Epidermal melanocyte (primary cell): ENCODE results near the gene CYSTM1.
A peak's percentile ranks its signal among the peaks of the same experiment; 100 is the strongest.

Source experiments
- DNase-seq: peaks from one replicate; pipeline ENCODE4 v3.0.0; 2011; ENCODE audit warnings: low spot score; ENCODE audit not compliant: insufficient read length

CYSTM1 gene, protein sequence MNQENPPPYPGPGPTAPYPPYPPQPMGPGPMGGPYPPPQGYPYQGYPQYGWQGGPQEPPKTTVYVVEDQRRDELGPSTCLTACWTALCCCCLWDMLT

DNA sequence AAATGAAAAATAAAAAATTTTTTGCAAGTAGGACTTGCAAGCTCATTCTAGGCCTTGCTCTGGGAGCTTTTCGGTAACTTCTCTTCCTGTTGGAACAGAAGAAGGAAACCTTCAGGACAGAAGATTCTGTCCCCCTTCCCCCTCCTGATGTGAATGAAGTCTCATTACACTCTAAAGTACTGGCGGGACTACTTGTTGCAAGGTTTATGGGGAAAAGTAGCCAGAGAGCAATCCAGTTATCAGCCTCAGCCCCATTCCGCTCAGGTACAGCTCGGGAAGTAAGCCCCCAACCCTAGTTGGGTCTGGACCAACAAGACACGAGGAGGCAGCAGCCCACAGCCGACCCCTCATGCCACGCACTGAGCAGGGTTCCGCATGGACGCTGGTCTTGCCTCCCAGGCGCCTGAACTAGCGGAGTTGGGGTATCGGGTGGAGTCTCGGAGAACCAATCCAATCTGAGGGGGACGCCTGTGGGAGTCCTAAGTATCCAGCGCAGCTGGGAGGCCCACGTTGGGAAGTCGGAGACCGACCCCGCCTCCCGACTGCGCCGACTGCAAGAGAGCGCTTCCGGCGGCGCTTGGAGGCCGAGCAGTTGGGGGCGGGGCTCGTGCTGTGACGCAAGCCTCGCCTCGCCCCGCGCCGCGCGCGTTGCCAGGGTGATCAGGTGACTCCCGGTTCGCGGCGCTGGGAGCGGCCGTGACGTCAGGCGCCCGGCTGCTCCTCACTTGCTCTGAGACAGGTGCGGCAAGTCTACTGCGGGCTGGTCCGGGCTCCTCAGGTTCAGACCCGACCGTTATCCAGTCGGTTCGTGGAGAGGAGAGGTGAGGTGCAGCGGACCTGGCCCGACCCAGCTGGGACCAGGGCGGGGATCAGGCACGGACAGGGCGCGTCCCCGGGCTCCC is at the start of gene CYSTM1:
CYSTM1 (plus strand) TSS at position 724 of the 902 bp plus-strand sequence. CDS start 19,278 bp downstream, outside the sequence.
- DNase-seq: peak; percentile 71

DNA sequence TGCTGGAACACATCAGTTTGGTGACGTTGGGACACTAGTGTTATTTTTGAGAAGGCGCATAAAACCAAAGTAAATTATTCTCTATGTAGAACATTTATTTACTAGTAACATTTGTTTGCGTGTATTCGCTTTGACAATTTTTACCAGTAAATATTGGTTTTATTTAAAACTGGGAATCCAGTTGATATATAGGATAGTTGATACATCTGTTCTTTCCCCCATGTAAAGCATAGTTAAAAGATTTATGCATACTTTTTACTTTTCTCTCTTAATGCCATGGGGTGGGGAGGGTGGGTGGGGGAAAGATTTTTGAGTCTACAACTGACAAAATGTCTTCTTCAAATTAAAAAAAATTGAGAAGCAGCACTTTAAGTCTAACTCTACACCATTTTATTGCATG is 49.4 kb upstream of the CYSTM1 start, which contains the start of gene IGIP:
IGIP (plus strand) TSS at position 301 of the 400 bp plus-strand sequence. CDS start 2,540 bp downstream, outside the sequence.
- DNase-seq: no peak

DNA sequence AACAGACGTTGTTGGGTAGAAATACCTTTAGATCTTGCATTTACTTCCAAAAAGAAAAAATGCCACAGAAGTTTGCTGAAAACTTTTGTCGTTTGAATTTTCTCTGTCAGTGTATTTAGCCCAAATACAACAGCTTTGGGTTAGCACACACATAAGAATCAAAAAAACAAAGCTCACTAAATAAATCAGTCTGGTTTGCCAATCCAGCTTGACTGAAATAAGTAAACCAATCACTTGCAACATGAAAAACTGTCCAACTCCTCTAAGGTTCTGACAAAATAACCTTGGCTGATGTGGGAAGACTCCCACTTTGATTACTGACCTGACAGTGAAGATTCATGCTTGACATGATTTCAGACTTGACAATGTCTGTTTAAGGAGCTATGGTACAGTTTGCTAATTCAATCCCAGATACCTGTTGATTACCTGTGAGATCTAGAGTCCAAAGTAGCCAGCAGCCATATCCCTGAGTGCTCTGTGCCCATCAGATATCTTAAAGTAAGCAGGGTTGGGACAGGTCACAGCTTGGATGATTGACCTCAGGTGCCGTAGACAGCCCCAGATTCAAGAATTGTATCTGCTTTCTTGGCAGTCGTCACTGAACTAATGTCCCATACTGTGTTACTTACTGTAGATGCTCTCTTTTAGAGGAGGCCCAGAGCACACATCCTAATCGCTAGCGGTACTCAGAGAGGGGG is 48.5 kb upstream of the CYSTM1 start:
- DNase-seq: no peak

DNA sequence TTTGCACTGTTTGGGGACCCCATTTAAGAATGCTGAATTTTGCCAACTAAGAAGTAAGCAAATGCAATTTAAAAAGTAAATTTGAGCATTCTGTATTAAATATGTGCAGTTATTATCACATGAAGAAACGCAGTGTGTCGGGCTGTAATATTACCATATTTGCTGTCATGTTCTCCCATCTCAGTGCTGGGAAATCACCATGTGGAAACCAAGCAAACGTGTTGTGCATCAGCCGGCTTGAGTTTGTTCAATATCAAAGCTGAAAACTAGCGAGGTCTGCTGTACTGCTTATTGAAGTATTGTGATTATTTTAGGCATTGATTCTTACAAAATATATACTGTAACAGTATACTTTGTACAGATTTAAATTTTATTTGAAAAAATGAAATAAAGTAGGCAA is 46.6 kb upstream of the CYSTM1 start:
- DNase-seq: no peak

DNA sequence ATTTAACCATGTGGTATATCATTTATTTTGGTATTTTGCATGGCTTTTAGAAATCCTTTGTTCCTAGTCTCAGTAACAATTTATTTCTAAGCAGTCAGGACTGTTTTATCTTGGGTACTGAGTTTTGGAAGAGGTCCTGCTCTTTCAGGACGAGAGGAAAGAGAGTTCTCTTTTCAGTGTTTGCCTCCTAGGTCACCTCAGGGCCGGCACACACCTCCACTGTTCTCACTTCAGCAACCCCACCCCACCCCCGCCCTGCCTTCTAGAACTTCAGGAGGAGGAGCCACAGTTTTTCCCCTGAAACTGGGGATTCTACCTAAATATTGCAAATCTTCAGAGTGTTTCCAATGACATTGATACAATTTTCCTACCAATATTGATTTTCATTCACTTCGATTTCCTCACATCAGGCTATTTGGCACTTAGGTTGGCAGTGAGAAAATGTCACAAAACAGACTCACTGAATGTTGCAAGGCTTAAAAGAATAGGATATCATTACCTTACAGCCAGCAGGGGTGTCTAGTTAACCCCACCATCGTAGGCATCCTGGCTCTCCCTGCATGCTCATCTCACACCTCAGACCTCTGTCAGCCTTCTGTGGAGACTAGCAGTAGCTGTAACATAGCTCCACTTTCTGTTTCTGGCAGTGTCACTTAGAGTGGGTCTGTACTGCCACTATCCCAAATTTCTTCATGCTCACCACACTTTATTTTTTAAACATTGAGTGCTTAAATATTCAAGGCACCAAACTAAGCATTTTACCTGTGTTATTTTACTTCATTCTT is 43.8 kb upstream of the CYSTM1 start:
- no peak for DNase-seq

DNA sequence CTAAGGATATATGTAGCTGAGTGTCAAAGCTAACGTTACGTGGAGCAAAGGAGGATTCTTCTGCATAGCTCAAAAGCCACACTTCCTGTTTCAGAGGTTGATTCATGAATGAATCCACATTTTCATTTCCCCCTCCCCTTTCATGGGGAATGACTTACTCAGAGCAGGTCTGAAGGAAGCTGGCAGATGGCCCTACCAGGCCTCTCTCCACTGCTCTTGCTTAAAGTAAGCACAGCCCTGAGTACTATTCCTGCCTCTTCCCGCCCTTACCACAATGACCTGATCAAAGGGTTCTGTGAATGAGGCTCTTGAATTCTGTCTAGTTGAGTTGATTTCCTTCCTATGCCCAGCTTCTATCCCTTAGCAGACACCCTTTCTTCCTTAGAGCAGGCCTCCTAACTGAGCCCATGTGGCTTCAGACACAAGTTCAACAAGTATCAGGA is 43.0 kb upstream of the CYSTM1 start:
- DNase-seq: no peak

DNA sequence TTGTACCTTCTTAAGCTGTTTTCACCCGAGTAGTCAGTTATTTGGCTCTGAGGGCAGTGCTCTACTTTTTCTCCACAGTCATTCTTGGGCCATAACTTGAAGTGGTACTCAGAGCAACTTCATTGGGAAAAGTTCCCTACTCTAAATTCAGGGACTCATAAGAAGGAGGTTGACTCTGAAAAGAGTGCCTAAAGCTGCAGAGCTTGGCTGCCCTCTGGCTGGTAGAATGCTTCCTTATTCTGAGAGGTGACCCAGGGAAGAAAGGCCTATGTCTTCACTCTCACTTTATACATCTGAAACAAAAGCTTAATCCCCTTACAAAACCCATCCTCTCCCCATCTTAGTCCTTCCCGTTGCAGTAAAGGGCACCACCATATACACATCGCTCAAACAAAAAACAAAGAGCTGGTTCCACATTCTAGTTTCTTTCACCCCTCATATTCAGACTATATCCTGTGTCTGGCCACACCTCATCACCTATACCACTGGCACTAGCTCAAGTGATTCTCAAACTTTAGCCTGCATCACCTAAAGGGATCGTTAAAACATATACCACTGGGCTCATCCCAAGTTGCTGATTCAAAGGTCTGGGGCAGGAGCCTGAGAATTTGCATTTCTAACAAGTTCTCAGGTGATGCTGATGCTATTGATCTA is 41.3 kb upstream of the CYSTM1 start:
- no peak for DNase-seq

DNA sequence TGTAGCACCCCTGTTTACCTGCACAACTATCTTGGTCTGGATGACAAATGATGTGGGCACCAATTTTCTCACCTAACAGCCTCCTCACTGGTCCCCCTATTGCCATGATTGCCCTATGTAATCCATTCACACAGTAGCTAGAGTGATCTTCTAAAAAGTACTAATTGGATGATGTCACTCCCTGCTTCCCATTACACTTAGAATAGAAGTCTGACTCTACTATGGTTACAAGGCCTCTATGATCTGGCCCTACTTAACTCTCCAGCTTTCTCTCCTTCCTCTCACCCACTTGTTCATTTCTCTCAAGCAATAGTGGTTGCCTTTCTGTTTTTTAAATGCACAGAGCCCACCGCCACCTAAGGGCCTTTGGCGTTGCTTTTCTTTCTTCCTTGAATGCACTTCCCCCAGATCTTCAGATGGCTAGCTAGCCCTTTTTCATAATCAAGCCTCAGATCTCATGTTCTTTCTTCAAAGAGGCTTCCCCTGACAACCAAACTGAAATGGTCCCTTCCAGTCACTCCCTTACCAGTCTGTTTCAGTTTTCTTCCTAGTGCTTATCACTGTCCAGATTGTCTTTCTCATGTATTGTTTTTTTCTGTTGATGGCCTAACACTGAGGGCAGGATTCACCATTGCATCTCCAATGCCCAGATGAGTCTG is 40.6 kb upstream of the CYSTM1 start:
- no peak for DNase-seq

DNA sequence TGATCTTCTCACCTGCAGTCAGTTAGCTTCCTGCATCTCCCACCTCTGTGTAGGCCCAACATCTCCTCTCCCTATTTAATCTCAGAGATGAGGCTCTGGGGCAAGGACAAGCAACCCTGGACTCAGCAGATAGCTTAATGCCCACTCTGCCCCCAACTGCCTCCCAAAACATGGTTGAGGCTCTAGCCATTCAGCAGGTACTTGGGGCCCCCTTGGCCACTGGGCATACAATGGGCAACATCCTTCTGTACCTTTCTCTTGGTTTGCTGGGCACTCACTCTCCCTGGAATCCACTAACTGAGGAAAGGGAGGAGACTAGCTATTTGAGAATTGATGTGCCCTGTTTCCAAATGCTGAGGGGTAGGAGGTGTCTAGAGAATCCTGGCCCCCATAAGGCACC is 39.9 kb upstream of the CYSTM1 start:
- no peak for DNase-seq

DNA sequence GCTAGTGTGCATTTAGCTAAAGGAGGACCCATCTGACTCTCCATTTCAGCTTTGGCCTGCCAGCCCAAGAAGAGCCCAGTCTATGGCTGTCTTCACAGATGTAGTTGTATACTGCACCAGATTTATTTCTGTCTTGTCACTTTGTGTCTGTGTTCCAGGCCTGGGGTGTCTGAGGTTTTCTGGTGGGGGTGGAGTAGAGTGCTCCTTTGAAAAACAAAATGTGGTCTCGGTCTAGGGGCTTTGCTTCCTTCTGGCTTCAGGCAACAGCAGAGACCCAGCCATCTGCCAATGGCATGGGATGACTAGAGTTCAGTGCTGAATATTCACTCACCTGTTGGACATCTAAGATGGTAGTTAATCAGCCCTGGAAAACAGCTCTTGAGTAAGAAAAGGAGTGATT is 38.4 kb upstream of the CYSTM1 start:
- no peak for DNase-seq

DNA sequence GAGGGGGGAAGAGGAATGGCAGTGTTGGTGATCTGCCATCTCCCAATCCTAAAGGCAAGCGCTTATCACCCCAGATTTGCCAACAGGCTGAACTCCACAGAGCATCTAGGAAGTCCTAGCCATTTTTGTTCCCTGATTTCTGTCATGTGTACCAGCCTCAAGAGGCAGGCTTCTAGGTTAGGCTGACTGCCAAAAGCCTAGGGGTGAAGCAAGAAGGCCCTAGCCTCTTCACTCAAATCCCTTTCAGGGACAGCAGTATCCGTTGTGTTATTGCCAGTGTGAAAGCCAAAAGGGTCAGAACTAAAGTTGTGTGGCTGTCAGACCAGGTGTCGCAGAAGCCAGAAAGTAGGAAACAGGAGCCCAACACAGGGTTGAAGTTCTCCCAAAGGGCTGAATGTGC is 34.6 kb upstream of the CYSTM1 start:
- no peak for DNase-seq

DNA sequence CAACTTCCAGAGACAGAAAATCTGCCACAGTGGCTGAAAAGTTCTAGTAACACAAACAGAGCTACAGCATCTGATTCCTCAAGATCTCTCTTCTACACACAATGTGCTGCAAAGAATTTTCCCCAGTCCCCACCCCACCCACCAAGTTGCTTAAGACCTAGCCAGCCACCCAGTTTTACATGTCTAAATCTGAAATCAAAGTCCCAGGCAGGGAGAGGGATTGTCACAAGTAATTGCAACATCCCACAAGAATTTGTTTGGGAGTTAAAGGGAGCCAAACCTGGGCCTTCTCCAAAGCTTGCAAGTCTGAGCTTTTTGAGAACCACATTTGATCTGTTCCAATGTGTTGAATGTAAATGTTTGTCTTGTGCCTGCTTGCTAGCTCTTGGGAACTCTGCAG is 33.7 kb upstream of the CYSTM1 start:
- no peak for DNase-seq

DNA sequence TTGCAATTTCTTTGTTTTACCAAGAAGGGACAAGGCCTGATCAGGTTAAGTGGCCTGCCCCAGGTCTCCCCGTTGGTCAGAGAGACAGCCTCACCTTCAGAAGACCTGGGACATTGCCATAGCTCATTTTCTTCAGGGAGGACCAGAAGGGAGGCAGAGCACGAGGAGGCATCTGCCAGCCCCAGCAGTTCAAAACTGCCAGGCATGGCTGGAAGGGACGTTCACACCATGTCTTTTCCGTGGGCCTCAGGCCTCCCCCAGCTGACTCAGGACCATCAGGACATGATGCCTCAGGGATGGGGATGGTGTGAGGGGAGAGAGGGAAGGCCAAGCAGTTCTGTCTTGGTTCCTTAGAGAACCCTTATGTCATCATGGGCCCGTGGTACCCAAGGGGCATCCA is 32.7 kb upstream of the CYSTM1 start:
- no peak for DNase-seq

DNA sequence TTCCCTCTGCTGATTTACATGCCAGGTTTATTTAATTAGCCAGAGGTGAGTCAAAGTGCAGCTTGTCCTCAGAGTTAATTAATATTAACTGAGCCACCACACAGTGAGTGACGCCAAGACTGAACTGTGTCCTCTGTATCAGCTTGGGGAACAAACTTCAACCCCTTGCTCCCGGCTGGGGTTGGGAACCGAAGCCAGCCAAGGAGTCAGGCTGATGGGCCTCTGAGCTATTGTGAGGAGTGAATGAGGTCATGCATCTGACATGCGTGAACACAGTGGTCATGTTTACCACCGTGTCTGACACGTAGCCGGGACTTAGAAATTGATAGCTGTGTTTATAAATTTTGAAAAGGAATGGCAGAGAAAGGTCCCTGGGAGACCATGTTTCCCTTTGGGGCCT is 32.1 kb upstream of the CYSTM1 start:
- no peak for DNase-seq

DNA sequence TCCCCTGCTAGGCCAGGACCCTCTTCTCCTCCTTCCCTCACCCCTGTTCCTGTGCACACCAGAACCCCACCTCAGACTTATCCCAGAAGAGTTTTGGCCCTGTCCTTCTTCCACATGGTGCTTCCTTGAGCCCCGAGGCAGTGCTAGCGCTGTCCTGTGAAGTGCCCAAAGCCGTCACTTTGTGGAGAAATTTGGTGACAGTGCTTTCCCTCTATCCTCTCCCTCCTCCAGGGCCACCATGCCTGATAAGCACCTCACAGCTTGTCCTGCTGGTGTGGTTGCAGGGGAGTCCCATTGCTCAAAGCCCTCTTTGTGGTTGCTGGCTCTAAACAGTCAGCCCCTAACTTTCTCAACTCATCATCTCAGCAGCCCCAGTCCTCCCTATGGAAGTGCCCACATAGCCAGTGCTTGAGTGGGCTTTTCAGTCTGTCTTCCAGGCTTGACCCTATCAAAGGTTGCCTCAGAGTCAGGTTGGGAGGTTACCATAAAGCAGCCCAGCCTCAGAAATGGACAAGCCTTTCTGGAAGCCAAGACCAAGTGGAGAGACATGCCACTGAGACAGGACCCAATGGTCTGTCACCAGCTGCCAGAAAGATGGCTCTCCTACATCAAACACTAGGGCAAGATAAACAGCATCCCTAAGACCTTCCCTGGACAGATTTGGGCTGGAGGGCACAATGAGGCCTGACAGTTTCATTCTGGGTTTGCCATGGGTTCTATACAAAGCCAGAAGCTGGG is 31.3 kb upstream of the CYSTM1 start:
- no peak for DNase-seq

DNA sequence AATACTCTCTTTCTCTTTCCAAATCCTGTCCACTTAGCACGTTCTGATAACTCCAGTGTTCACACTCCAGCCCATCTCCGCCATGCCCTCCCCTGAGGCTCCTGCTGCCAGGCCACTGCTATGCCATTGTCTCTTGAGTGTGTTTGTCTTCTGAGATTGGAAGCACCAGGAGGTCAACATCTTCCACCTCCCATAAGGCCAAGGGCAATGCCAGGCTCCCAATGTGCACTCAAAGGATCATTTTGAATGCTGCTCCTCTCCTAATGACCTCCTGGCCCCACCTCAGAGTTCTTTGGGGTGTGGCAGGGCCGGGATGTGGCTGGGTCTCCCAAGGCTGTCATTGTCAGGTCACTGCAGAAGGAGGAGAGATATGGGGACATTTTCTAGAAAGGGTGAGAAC is 29.7 kb upstream of the CYSTM1 start:
- no peak for DNase-seq

DNA sequence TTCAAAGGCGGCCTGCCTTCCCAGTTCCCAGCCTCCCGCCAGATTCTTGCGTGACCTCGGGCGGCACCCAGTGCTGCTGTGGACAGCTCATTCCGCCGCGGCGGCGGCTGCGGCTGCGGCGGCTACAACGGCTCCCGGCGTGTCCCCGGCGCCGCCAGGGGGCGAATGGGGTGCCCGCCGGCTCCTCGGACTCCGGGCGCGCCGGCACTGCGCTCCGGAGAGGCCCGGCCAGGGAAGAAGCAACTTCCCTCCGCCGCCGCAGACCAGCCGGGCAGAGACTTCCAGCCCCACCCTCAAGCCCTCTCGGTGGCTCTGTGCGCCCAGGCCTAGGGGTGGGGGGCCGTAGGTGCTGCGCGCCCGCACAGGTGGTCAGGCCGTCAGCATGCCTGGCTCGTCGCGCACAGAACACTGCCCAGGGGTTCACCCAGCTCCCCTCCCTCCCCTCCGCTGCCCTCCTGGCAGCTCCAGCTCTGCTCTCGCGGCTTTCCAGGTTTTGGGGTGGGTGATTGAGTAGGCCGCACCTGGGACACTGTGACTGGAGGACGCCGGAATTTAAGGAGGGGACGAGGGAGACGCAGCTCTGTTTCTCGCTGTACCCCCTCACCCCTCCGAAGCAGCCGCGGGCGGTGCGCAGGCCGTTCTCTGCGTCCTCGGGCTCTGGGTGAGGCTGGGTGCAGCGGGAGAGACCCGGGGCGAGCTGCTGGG is 29.0 kb upstream of the CYSTM1 start:
- DNase-seq: peak; percentile 51

DNA sequence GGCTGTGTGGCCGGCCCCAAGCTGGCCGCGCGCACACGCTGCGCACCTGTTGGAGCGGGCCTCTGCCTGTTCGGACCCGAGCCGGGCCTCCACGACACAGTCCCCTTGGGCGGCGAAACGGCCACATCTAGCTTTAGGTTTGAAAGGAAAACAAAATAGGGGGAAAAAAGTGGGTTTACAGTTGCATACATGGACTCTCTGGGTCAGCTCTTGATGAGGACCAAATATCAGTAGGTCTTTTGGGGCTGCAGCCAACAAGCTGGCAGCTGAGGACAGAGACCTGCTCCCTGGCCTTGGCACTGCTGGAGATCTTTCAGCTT is 28.5 kb upstream of the CYSTM1 start:
- DNase-seq: no peak

DNA sequence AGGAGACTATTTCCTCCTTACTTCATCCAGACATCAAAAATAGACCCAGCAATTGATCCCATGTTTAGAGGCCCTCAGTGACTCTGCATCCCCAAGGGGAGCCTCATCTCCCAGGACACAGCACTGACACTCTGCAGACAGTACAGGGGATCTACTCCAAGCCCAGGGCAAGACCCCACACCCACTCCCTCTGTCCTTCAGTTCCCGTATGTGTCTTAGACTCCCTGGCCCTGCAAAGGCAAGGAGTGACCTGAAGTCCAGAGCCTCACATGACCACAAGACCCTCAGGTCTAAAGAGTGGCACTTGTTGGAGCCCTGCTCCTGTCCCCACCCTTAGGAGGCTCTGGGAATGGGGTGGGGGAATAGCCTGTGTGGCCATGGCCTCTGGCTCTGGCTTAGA is 27.5 kb upstream of the CYSTM1 start:
- no peak for DNase-seq
